Ectodermal cell (in vitro differentiated cells): ENCODE results near the gene PML.
"Not testable (repeated sequence)": the region's sequence is repeated elsewhere in the genome, so short reads cannot be mapped to it uniquely, and the experiment has no call there.

ENCODE experiments used
- H3K27ac ChIP-seq: 2 replicates; pipeline ENCODE4 v1.7.0; 2013; ENCODE audit warnings: mild to moderate bottlenecking, low read depth, low read length; ENCODE audit not compliant: insufficient read depth, poor library complexity, severe bottlenecking
- H3K27me3 ChIP-seq: 2 replicates; pipeline ENCODE4 v1.7.0; 2013; ENCODE audit warnings: mild to moderate bottlenecking, low read length; ENCODE audit not compliant: insufficient read depth, control insufficient read depth, poor library complexity, severe bottlenecking
- H3K36me3 ChIP-seq: one replicate; pipeline ENCODE4 v1.7.0; 2013; ENCODE audit warnings: low read length; ENCODE audit not compliant: control insufficient read depth, insufficient read depth
- H3K4me1 ChIP-seq: one replicate; pipeline ENCODE4 v1.7.0; 2013; ENCODE audit warnings: low read length; ENCODE audit not compliant: control insufficient read depth, insufficient read depth
- H3K4me3 ChIP-seq: 2 replicates; pipeline ENCODE4 v1.7.0; 2013; ENCODE audit warnings: low read depth, low read length, control low read depth; ENCODE audit not compliant: insufficient read depth
- H3K9me3 ChIP-seq: 2 replicates; pipeline ENCODE4 v1.7.0; 2013; ENCODE audit warnings: mild to moderate bottlenecking, low read length, moderate library complexity; ENCODE audit not compliant: control insufficient read depth
- WGBS, 2 experiments: methylation state at CpG; one replicate each; pipeline ENCODE4 v1.1.7; 2013; ENCODE audit warnings: missing lambda C conversion rate in 2 of 2; 5-methylcytosine and 5-hydroxymethylcytosine counted together

PML gene

GRCh38 chr15:74082450-74082849, 87.9 kb downstream of the PML start, which contains the start of gene GOLGA6A:
TSS of gene GOLGA6A (minus strand) at chr15:74082550. CDS start at chr15:74082509, 41 bp downstream.
- H3K4me3 ChIP-seq, H3K27ac ChIP-seq, H3K27me3 ChIP-seq, H3K4me1 ChIP-seq, H3K9me3 ChIP-seq, H3K36me3 ChIP-seq: not testable (repeated sequence)
- no CpG with 5 or more reads among the region's 7 CpGs for WGBS, 2 experiments

GRCh38 chr15:74094567-74094966, 100.1 kb downstream of the PML start:
- not testable (repeated sequence) for H3K9me3 ChIP-seq, H3K27me3 ChIP-seq, H3K4me1 ChIP-seq, H3K4me3 ChIP-seq, H3K36me3 ChIP-seq, H3K27ac ChIP-seq
- no CpG with 5 or more reads among the region's 2 CpGs for WGBS, 2 experiments

- H3K4me1 ChIP-seq, H3K4me3 ChIP-seq, H3K27ac ChIP-seq, H3K9me3 ChIP-seq, H3K27me3 ChIP-seq, H3K36me3 ChIP-seq: not testable (repeated sequence)
- 86 to 92% methylated on average over 6 to 7 of the region's 10 CpGs for WGBS, 2 experiments
These were observed 101.1 kb downstream of the PML start for GRCh38 chr15:74095610-74096009.

- not testable (repeated sequence) for H3K9me3 ChIP-seq, H3K4me3 ChIP-seq, H3K27me3 ChIP-seq, H3K4me1 ChIP-seq, H3K36me3 ChIP-seq, H3K27ac ChIP-seq
- no CpG with 5 or more reads among the region's 27 CpGs for WGBS, 2 experiments
These were observed 102.4 kb downstream of the PML start for GRCh38 chr15:74096753-74097474.
